Measurements from ENCODE around the gene COL24A1. TPM values are rescaled to one million over a fixed set of nuclear protein-coding genes. Genes with fewer than 3 reads are reported as not detected.
A peak's percentile ranks its signal among the peaks of the same experiment; 100 is the strongest.

The COL24A1 gene
- total RNA-seq, 1 experiment from 2014 or later = not detected

DNA sequence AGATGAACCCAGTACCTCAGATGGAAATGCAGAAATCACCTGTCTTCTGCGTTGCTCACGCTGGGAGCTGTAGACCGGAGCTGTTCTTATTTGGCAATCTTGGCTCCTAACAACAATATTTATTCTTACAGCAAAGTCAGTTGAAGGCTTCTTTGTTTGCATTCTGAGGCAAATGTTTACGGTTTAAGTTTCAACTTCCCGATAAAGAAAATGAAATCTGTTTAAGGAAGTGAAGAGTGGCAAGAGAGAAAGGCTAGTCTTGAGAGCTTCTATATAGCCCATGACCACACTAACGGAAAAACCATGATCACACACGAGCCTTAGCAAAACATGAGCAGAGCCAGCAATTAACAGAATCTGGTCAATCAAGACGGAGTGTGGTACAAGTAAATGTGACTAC, 325.7 kb downstream of the COL24A1 start:
- Histone ChIP-seq H3K27ac (ENCODE audit: low read depth, low read length) (no peak overlapping the region), H2AFZ (ENCODE audit: low read depth, low read length, poor library complexity, severe bottlenecking) (no peak overlapping the region), H3K27me3 (ENCODE audit: insufficient read depth, low read length) (no peaks in the 10 kb centered on the region), H3K9ac (ENCODE audit: low read length) (no peak overlapping the region), H3K9me2 (ENCODE audit: insufficient read depth) (no peaks in the 10 kb centered on the region), H3K4me2 (ENCODE audit: low read length) (no peak overlapping the region), H3K79me2 (ENCODE audit: insufficient read depth, low read length) (no peaks in the 10 kb centered on the region), H4K20me1 (ENCODE audit: insufficient read depth) (no peaks in the 10 kb centered on the region), H3K4me1 (ENCODE audit: control insufficient read depth in 1 of 2, insufficient read depth in 2 of 2, low read length in 2 of 2) (no peaks in the 10 kb centered on the region), H3K4me3 (replicated peaks in 1 of 2; ENCODE audit: low read depth in 1 of 2, low read length in 2 of 2) (no peak overlapping the region), H3K9me3 (ENCODE audit: control insufficient read depth in 1 of 2, insufficient read depth in 1 of 2, low read depth in 1 of 2, low read length in 2 of 2) (no peaks in the 10 kb centered on the region), H3K36me3 (ENCODE audit: control insufficient read depth in 1 of 2, insufficient read depth in 2 of 2, low read length in 2 of 2) (no peaks in the 10 kb centered on the region)
- intact Hi-C loops (cut with micrococcal nuclease) = no loop called here
- ChIA-PET RAD21 (ENCODE audit: low non-redundant PET in 1 of 2, low total read pairs in 2 of 2, uncharacterized antibody in 2 of 2, unreplicated experiment in 2 of 2) (no interaction called here), CTCF (no interaction called here), POLR2A (no interaction called here)
- ATAC-seq = no peak
- BruUV-seq (replicated peaks) = no TSS peak
- no peak for DNase-seq (ENCODE audit: low read depth, low spot score)
- TF ChIP-seq CBX3 (IDR thresholded peaks at IDR 0.05; ENCODE audit: low read depth) (no peak), ZNF274 (IDR thresholded peaks at IDR 0.05; ENCODE audit: low read depth, low read length) (no peak), POLR2AphosphoS5 (IDR thresholded peaks at IDR 0.05; ENCODE audit: low read depth, low read length) (no peak)
- TF ChIP-seq, protein P1, sequence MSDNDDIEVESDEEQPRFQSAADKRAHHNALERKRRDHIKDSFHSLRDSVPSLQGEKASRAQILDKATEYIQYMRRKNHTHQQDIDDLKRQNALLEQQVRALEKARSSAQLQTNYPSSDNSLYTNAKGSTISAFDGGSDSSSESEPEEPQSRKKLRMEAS (IDR thresholded peaks at IDR 0.05) = no peak

- no peaks in the 10 kb centered on the region; the same call in 1 of the 2 replicates for H3K9me2 ChIP-seq (ENCODE audit: insufficient read depth)
- ATAC-seq (peak; percentile 70), DNase-seq (ENCODE audit: low read depth, low spot score) (no peak)
- no peaks in the 10 kb centered on the region for H4K20me1 ChIP-seq (ENCODE audit: insufficient read depth)
- no peak overlapping the region for H3K9ac ChIP-seq (ENCODE audit: low read length)
- no peaks in the 10 kb centered on the region for H3K79me2 ChIP-seq (ENCODE audit: insufficient read depth, low read length)
- no peaks in the 10 kb centered on the region for H3K36me3 ChIP-seq (ENCODE audit: control insufficient read depth in 1 of 2, insufficient read depth in 2 of 2, low read length in 2 of 2)
- TF ChIP-seq EGR1 (IDR thresholded peaks at IDR 0.05; ENCODE audit: low read depth) (no peak), CTCF (IDR thresholded peaks at IDR 0.05 in 2 of 3, conservative IDR thresholded peaks at IDR 0.05 in 1 of 3; ENCODE audit: borderline replicate concordance in 1 of 3, insufficient read depth in 1 of 3, low read depth in 2 of 3, low read length in 2 of 3) (peak in 2 of 3 experiments; percentile 30 to 33; a peak in 3 of 6 replicates)
- no peaks in the 10 kb centered on the region for H3K27me3 ChIP-seq (ENCODE audit: insufficient read depth, low read length)
- ChIA-PET RAD21 (ENCODE audit: low non-redundant PET in 1 of 2, low total read pairs in 2 of 2, uncharacterized antibody in 2 of 2, unreplicated experiment in 2 of 2) (no interaction called here), CTCF (no interaction called here), POLR2A (no interaction called here)
- intact Hi-C loops (cut with micrococcal nuclease) = no loop called here
- H3K4me3 ChIP-seq (replicated peaks in 1 of 2; ENCODE audit: low read depth in 1 of 2, low read length in 2 of 2) = no peak overlapping the region
- peak overlapping the region; percentile 29 for H2AFZ ChIP-seq (ENCODE audit: low read depth, low read length, poor library complexity, severe bottlenecking)
- no TSS peak for BruUV-seq (replicated peaks)
- H3K4me1 ChIP-seq (ENCODE audit: control insufficient read depth in 1 of 2, insufficient read depth in 2 of 2, low read length in 2 of 2) = peaks cover 0 to 13% of the 10 kb centered on the region in 2 experiments; a peak in 3 of 4 replicates
- no peak overlapping the region for H3K27ac ChIP-seq (ENCODE audit: low read depth, low read length)
- no peak overlapping the region for H3K4me2 ChIP-seq (ENCODE audit: low read length)
- H3K9me3 ChIP-seq (ENCODE audit: control insufficient read depth in 1 of 2, insufficient read depth in 1 of 2, low read depth in 1 of 2, low read length in 2 of 2) = no peaks in the 10 kb centered on the region
Observed at GRCh38 chr1:85824066-85824840, 332.3 kb downstream of the COL24A1 start.

Data from HCT116 (cell line).